EH (cell line): ENCODE data around the gene MYL4.
"Not testable (repeated sequence)": the region's sequence is repeated elsewhere in the genome, so short reads cannot be mapped to it uniquely, and the experiment has no call there.

Source experiments
- DNase-seq: peaks from one replicate; pipeline ENCODE4 v3.0.0-alpha.2; 2015; ENCODE audit warnings: low read depth

Gene MYL4

DNA sequence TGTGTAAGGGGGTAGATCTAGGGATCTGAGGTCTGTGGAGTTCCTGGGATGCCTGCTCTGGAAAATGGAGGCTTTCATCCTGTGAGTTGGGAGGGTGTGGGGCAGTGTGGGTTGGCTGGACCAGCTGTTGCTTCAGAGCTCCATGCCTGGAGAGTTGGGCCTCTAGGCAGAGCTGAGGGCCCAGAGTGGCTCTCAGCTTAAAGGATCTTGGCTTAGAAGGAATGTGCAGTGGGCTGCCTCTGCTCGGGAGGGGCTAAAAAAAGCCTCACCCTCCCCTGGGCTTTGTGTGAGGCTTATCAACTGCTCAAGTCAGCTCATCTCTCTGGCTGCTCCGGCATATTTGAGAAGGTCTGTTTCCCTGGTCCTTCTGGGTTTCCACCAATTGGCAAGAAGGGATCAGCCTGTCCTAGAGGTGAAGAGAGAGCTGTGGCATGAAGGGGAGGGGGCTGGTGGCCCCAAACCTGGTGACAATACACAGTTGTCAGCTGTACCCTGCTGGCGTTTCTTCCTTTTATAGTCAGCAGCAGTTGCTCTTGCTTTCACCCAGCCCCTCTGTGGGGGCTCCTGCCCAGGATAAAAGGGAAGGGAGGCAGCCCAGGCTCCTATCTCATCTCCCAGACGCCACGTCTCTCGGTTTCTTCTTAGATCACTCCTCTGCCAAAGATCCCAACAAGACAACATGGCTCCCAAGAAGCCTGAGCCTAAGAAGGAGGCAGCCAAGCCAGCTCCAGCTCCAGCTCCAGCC, at the start of gene MYL4:
Gene MYL4 (plus strand): TSS at position 605 of the 745 bp plus-strand sequence. CDS start 75 bp downstream, at position 680.
- DNase-seq = peak; percentile 18

DNA sequence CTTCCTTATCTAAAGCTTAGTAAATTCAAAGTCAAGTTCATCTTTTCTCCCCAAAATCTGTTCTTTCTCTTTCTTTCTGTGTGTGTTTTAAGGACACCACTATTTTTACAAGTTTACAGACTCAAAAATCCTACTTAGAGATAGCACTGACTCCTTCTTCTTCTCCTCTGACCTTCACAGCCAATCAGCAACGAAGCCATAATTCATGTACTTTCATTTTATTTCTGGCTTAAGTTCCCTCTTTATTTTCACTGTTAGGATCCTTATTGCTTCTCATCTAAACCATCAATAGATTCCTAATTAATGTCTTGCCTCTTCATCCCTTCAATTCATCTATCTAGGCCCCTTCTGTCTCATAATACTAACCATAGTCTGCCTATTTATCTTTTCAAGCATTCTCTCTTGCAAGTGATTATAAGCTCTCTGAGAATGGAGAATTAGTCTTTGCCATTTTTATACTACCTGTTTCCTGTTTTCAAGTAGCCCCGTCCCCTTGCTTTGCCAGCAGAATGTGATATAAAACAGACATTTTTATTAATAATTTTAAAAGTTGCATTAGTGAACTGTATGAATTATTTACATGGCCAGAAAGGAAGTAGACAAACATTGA, 47.0 kb upstream of the MYL4 start:
- no peak for DNase-seq

DNA sequence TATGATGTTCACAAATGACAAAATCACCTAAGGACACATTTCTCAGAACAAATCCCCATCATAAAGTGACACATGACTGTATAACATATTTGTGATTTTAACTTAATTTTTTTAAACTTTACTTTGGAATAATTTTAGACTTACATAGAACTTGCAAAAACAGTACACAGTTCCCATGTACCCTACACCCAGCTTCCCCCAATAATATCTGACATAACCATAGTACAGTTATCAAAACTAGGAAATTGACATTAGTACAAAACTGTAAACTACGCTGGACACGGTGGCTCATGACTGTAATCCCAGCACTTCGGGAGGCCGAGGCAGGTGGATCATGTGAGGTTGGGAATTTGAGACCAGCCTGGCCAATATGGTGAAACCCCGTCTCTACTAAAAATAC, 44.9 kb upstream of the MYL4 start:
- no peak for DNase-seq

DNA sequence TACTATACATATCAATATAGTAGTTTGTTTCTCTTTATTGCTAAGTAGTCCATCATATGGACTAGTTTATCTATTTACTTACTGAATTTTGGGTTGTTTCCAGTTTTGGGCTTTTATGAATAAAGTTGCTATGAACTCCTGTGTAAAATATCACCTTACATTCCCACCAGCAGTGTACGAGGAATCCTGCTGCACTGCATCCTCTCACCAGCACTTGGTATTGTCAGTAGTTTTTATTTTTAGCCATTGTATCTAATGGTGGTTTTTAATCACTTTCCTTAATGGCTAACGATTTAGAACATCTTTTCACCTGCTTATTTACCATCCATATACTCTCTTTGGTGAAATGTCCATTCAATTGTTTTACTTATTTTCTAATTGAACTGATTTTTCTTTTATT, 44.0 kb upstream of the MYL4 start:
- no peak for DNase-seq

DNA sequence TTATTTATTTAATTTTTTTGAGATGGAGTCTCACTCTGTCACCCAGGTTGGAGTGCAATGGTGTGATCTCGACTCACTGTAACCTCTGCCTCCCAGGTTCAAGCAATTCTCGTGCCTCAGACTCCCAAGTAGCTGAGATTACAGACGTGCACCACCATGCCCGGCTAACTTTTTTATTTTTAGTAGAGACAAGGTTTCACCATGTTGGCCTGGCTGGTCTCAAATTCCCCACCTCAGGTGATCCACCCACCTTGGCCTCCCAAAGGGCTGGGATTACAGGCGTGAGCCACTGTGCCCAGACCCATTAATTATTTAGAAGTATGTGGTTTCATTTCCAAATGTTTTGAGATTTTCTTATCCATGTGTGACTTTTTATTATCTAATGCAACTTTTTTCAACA, 42.3 kb upstream of the MYL4 start:
- not testable (repeated sequence) for DNase-seq

DNA sequence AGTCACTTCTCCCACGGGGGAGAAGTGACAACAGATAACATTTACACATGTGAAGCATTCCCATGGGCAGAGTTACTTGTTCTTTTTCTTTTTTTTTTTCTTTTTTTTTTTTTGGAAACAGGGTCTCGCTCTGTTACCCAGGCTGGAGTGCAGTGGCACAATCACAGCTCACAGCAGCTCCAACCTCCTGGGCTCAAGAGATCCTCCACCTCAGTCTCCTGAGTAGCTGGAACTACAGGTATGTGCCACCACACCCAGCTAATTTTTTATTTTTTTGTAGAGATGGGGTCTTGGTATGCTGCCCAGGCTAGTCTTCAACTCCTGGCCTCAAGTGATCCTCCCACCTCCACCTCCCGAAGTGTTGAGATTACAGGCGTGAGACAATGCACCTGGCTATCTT, 40.3 kb upstream of the MYL4 start:
- DNase-seq = not testable (repeated sequence)

DNA sequence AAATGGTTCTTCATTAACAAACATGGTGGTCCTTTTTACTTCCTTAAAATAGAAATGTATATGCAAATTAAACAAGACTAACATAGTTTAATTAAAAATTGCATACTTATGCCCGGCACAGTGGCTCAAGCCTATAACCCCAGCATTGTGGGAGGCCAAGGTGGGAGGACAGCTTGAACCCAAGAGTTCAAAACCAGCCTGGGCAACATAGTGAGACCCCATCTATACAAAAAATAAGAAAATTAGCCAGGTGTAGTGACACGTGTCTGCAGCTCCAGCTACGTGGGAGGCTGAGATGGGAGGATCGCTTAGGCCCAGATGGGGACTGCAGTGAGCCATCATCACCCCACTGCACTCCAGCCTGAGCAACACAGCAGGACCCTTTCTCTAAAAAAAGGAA, 38.4 kb upstream of the MYL4 start:
- no peak for DNase-seq

DNA sequence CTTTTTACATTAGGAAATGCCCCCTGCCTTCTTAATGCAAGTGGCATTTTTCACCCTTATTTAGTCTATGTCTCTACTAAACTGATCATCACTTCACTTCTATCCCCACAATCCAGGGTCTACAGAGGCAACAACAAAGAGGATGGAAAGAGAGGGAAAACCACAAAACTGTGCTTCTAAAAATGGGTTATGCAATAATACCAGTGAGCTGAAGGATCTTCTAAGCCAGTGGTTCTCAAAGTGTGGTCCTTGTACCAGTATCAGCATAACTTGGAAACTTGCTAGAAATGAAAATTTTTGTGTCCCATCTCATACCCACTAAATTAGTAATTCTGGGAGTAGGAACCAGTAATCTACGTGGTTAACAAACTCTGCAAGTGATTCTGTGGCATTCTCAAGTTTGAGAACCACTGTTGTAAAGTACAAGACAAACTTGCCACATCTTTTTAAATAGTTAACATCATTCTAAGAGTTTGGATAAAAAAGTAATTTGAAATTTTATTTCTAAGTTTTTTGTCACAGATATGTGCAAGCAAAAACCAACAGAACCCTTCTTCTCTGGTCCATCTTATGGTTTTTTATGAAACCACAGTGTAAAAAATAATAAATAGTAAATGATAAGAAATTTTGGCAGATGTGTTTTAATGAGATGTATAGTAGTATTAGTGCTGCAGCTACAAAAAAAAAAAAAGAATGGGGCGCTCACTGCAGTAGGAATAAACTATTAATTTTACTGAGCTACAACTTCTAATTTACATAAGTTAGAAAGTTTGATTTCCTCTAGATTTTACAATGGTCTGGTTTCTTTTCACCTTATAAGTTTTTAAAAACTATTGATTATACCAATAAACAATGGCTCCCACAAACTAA, 36.2 kb upstream of the MYL4 start:
- DNase-seq = peak; percentile 15

DNA sequence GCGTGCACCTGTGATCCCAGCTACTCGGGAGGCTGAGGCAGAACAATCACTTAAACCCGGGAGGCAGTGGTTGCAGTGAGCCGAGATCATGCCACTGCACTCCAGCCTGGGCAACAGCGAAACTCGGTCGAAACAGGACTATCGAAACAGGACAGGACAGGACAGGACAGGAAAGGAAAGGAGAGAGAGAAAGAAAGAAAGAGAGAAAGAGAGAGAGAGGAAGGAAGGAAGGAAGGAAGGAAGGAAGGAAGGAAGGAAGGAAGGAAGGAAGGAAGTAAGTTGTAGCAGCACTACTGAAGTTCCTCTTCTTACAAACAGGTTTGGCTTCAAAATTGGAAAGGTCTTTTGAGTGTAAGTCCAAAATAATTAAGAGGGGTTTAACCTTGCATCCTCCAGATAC, 34.3 kb upstream of the MYL4 start:
- DNase-seq = not testable (repeated sequence)

DNA sequence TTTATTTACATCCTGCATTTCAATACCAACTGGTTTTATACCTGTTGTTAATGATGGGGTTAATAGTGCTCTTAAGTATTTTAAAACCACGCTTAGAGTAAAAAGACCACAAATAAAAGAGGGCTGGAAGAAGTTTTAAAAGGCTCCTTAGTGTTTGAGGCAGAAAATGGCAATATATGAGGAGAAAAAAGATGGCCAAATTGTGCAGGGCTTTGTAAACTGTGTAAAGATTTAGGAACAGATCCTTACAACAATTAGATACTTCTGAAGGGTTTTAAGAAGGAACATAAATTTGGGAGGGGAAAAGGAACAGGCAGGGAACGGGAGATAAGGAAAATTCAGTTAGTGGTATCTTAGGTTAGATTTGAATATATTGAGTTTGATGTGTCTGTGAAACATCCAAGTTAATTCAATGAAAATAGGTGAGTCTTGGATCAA, 32.7 kb upstream of the MYL4 start:
- no peak for DNase-seq

DNA sequence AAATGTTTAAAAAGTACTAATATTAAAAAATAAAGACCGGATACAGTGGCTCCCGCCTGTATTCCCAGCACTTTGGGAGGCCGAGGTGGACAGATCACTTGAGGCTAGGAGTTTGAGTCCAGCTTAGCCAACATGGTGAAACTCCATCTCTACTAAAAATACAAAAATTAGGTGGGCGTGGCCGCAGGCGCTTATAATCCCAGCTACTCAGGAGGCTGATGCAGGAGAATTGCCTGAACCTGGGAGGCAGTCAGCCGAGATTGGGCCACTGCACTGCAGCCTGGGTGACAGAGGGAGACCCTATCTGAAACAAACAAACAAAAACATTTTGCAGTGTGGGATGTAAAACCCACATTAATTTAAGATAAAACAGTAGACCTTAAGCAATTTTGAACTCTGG, 31.9 kb upstream of the MYL4 start:
- DNase-seq = no peak

DNA sequence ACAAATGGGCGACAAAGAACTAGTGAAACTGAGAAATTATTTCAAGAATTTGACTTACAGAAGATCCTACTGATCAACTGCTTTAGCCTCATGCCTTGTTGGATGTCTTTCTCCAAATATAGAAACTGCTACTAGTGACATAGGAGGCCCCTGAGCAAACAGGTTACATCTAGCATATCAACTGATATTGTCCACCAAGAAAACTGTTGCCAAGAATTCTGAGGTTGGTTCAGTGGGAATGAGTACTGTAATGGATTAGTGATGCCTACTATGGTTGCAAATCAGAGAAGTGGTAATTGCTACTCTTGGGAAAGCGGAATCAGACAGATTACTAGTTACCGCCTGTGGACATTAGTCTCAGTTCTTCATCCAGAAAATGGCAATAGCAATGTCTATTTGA, 30.0 kb upstream of the MYL4 start:
- DNase-seq = no peak

DNA sequence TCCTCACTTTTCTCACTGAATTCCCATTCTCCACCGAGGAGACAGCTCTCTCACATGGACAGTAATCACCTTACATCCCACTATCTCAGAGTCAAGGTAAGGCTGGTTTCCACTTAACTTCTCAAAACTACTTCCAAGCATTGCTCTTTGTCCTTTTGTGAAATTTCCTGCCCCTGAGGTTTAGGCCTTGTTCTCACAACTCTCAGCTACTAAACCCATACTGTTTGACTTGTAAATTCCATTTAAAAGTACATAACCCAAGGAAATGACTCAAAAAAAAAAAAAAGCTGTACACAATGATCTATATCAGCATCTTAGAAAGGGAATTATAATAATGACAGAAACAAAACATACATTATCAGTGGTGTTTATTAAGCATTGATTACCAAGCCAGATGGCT, 28.8 kb upstream of the MYL4 start:
- peak; percentile 12 for DNase-seq

DNA sequence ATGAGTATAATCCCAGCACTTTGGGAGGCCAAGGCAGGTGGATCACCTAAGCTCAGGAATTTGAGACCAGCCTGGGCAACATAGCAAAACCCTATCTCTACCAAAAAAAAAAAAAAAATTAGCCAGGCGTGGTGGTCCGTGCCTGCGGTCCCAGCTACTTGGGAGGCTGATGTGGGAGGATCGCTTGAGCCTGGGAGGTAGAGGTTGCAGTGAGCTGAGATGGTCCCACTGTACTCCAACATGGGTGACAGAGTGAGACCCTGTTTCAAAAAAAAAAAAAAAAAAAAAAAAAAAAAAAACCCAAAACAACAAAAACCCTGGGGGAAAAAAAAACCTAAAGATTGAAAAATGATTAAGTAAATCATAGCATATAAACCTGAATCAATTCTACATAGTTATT, 28.2 kb upstream of the MYL4 start:
- DNase-seq = not testable (repeated sequence)

DNA sequence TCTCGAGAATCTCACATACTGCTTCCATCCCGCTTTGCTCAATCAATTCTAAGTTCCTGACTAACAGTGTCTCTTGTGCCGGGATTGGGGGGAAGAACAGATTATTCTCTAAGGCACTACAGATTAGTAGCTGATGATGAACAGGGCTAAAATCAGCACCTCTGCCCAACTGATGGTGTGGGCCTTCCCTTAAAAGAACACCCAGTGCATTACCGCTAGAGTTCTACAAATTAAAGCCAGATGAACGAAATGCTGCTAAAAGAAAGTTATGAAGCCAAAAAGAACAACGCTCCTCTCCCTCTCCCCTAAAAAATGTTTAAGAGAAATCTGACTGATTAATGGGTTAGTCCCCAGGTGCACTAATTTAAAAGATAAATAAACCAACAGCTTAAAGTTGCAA, 24.5 kb upstream of the MYL4 start:
- peak; percentile 41 for DNase-seq

DNA sequence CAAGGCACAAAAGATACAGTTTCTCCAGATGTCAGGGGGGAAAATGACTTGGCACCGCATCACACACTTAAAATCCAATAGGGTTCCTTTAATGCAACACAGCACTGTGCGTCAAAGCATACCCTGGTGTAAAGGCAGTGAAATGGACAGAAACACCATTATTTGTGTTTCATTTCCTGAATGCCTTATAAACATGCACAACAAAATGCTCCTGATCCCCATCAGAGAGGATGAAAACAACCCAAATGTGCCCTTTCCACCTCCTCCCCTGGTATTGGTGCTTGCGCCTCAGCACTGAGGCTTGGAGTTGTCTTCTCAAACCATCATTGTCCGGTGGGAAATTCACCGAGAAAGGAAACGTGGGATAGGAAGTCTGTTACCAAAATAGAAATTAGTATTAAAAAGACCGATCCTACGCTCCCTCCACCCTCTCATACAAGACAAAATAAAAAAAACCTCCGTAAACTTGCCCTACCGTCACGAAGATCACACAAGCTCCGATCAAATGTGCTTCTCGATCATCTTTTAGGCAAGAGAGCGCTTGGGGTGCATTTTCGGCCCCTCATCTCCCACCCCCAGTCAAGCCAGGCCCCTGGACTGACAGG, 20.8 kb upstream of the MYL4 start:
- peak; percentile 57 for DNase-seq

DNA sequence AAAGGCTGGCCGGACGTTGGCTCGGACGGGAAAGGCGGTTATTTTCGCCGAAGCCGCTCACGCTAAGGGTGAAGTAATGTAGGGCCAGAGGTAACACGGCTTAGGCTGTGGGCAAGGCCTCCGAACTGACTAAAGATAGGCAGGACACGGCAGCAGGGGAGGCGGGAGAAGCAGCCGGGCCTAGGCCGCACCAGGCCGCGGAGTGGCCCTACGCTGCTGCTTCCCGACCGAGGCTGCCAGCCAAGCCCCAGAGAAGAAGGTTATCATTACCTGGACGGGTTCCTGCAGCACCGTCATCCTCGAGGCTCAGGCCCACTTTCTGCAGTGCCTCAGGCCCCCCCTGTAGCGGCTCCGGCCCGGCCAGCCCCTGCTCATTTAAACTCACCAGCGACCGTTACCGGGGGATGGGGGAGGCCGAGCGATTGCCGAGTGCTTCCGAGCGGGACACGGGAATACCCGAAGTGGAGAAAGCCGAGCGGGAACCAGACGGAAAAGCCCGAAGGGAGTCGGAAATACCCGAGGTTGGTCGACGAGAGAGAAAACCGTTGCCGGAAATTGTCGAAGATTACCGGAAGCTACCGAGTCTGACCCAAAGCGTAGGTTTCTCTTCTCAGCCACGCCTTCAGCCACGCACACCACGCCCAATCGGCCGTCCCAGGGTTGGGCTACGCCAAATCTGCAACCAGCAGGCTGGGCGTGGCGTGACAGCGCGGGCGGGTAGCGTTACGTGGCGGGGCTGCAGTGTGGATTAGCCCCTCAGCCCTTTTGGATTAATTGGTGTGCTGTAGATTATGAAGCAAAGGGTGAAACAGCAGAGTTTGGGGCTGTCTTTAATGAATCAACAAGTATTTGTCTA, 20.0 kb upstream of the MYL4 start, which contains the start of gene CDC27:
Gene CDC27 (minus strand): TSS at position 420 of the 856 bp plus-strand sequence. CDS start 123 bp downstream, at position 297.
- peak; percentile 98 for DNase-seq

DNA sequence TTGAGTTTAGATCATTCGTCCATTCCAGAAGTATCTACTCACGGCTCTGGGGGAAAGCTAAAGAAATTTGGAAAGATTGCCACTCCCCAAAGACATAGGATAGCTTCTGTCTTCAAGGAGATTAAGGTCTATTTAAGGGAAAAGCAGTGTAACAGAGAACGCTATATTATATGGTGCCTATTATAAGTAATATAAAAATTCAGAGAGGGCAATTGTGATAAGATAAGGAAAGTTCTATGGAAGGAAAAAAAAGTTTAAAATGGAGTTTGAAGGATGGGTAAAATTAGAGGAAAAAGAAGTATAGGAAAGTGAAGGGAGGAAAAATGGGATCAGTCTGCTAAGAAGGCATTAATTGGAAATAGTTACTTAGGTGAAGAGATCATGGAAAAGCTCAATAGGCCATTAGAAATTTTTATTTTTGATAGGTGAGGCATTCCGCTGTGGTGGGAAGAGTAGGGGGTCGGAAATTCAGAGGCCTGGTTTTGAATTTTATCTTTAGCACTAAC, 19.4 kb upstream of the MYL4 start:
- no peak for DNase-seq

DNA sequence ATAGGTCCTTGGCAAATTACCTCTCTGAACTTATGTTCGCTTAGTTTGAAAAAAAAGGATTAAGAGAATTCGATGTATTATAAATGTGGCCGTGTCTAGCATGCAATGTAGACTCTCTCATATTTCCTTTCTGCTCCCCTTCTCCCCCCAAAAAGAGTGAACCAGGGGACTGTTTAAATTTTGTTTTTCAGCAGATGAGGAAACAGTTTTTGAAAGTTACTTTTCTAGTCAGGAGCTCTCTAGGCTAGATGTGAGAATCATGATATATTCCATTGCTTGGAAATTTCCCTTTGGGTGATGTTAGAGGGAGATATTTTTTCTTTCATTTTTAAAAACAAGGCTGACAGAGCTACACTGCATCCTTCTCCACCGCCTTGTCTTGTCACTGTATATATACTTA, 18.9 kb upstream of the MYL4 start:
- DNase-seq = no peak

DNA sequence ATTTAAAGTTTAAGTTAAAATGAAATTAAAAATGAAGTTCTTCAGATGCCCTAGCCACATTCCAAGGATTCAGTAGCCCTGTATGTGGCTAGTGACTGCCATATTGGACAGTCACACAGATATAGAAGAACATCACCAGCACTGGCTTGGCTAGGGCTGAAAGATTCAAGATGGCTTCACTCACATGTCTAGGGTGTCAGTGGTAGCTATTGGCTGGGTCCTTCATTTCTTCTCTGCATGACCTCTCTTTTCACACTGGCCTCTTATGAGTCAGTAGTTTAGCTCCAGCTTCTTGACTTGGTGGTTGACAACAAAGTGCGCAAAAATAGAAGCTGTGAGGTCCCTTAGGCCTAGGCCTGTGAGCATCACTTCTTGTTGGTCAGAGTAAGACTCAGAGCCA, 18.4 kb upstream of the MYL4 start:
- no peak for DNase-seq

DNA sequence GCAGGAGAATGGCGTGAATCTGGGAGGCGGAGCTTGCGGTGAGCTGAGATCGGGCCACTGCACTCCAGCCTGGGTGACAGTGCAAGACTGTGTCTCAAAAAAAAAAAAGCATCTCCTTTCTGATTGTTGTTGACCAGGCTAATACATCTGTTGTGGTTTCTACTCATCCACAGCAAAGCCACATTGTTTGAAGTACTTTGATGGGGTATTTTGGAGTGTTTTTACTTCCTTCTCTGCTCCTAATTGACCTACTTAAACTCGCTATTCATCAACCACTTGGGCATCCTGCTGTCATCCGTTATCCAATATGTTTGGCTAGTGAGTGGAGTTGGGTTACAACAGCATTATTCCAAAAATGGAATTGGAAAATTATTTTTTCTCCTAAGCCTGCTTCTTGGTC, 16.6 kb upstream of the MYL4 start:
- DNase-seq = peak; percentile 26
